PC-3 (cell line): ENCODE results near the gene RGS9BP. TPM values are rescaled to one million over a fixed set of nuclear protein-coding genes. Genes with fewer than 3 reads are reported as not detected.

Experiments used
- ATAC-seq: fragments of 200-7000 bp; cut with Tn5 transposase; 2 replicates; pipeline ENCODE4 v1.9.1; 2020; ENCODE audit warnings: mild to moderate bottlenecking, moderate library complexity
- BruUV-seq: library from RNA; stranded (reverse); fragments of 400-500 nt; replicated peaks from 2 replicates; lab custom pipeline; 2021; lab: Mats Ljungman, UMichigan
- CTCF ChIA-PET: fragments of 300-600 bp; sonication (Branson Sonifier 250); formaldehyde crosslinking; loops from one replicate; lab custom pipeline; 2022; ENCODE audit warnings: antibody characterized with exemption; lab: Charles Lee
- POLR2A ChIA-PET: fragments of 300-600 bp; sonication (Branson Sonifier 250); formaldehyde crosslinking; loops from one replicate; lab custom pipeline; 2022; ENCODE audit warnings: antibody characterized with exemption; ENCODE audit not compliant: unreplicated experiment; lab: Charles Lee
- DNase-seq: peaks from one replicate; pipeline ENCODE4 v3.0.0-alpha.2; 2015
- H2AFZ ChIP-seq: fragments of 300-600 bp; sonication (generic); 2 replicates; pipeline ENCODE4 v1.6.0; 2016; ENCODE audit warnings: antibody characterized with exemption, low read length
- H3F3A ChIP-seq: fragments of 300-600 bp; sonication (generic); one replicate; pipeline ENCODE4 v1.6.0; 2017; ENCODE audit warnings: antibody characterized with exemption, low read length, control low read depth, mild to moderate bottlenecking; ENCODE audit not compliant: unreplicated experiment
- H3K27ac ChIP-seq: fragments of 300-600 bp; sonication (generic); 2 replicates; pipeline ENCODE4 v1.5.1; 2016; ENCODE audit warnings: mild to moderate bottlenecking, low read length
- H3K27me3 ChIP-seq: fragments of 300-600 bp; sonication (generic); 2 replicates; pipeline ENCODE4 v1.6.1; 2016; ENCODE audit warnings: low read length, mixed read lengths
- H3K36me3 ChIP-seq: fragments of 300-600 bp; sonication (generic); 2 replicates; pipeline ENCODE4 v1.6.1; 2016; ENCODE audit warnings: low read depth, mixed run types, low read length, mixed read lengths
- H3K4me1 ChIP-seq: fragments of 300-600 bp; sonication (generic); 2 replicates; pipeline ENCODE4 v1.5.1; 2016; ENCODE audit warnings: low read length; ENCODE audit not compliant: insufficient read depth
- H3K4me2 ChIP-seq: fragments of 300-600 bp; sonication (generic); 2 replicates; pipeline ENCODE4 v1.6.0; 2016; ENCODE audit warnings: low read length
- H3K4me3 ChIP-seq: fragments of 300-600 bp; sonication (generic); 2 replicates; pipeline ENCODE4 v1.5.1; 2016; ENCODE audit warnings: mild to moderate bottlenecking, low read length, mixed read lengths
- H3K79me2 ChIP-seq: fragments of 300-600 bp; sonication (generic); 2 replicates; pipeline ENCODE4 v1.6.1; 2017; ENCODE audit warnings: low read length, mixed read lengths
- H3K9ac ChIP-seq: fragments of 300-600 bp; sonication (generic); 2 replicates; pipeline ENCODE4 v1.6.0; 2016; ENCODE audit warnings: mild to moderate bottlenecking, low read length
- H3K9me2 ChIP-seq: fragments of 300-600 bp; sonication (generic); replicated peaks from 2 replicates; pipeline ENCODE4 v1.6.1; 2016; ENCODE audit warnings: mixed run types, low read length, mixed read lengths
- H3K9me3 ChIP-seq: fragments of 300-600 bp; sonication (generic); 2 replicates; pipeline ENCODE4 v1.6.1; 2016; ENCODE audit warnings: low read length, mixed read lengths
- H4K20me1 ChIP-seq: fragments of 300-600 bp; sonication (generic); 2 replicates; pipeline ENCODE4 v1.6.1; 2016; ENCODE audit warnings: low read length, mixed read lengths
- EZH2 ChIP-seq: fragments of 300-600 bp; sonication (generic); IDR thresholded peaks from one replicate; pipeline ENCODE4 v1.6.1; 2017; ENCODE audit warnings: antibody characterized with exemption, mild to moderate bottlenecking, low read length; ENCODE audit not compliant: unreplicated experiment
- EZH2phosphoT487 ChIP-seq: fragments of 300-600 bp; sonication (generic); IDR thresholded peaks from 2 replicates; pipeline ENCODE4 v1.6.1; 2018; ENCODE audit warnings: mild to moderate bottlenecking, antibody characterized with exemption, low read length, borderline replicate concordance
- intact Hi-C: fragments of 100-400 bp; cut with micrococcal nuclease; formaldehyde crosslinking; loops from 2 replicates; pipeline ENCODE4 v1.9.0; 2023
- total RNA-seq: library from RNA; depleted of rRNA; stranded (reverse); fragments of >200 nt; gene quantifications from 2 replicates; pipeline ENCODE4 v1.2.3, GENCODE V29; 2014
- TF ChIP-seq, protein P1 (sequence below): fragments of 300-600 bp; sonication (generic); conservative IDR thresholded peaks from 2 replicates; pipeline ENCODE4 v1.5.1; 2017; ENCODE audit warnings: antibody characterized with exemption, low read depth, mild to moderate bottlenecking, low read length

Gene RGS9BP
- total RNA-seq, 1 experiment from 2014 or later: 1.6 TPM

DNA sequence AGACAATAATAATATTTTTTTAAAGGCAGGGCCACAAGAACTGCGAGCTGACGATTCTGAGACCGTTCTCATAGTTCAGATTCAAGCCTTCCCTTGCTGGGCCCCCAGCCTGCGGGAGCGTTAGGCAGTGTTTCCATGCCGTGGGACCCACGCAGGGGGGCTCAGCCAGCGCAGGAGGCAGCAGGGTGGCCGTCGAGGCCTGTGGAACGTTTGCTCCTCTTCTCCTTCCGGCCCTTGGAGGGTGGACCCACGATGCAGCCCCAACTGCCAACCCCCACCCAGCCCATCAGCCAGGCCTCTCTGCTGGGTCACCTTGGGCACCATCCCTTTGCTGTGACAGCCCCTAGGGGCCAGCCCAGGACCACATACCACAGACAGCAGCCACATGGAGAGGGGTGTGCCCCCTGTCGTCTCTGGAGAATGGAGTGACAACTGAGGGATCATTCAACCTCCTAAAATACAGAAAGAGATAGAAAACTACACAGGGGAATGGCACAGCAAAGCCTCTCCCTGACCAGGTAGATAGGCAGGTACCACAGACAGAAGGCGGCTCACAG is 47.9 kb upstream of the RGS9BP start:
- ChIA-PET CTCF (no interaction called here), POLR2A (no interaction called here)
- Histone ChIP-seq H3K4me2 (no peak overlapping the region), H3K4me3 (no peak overlapping the region), H3K27ac (no peak overlapping the region), H3K36me3 (no peaks in the 10 kb centered on the region), H2AFZ (no peak overlapping the region), H3K9ac (no peak overlapping the region), H3K27me3 (no peaks in the 10 kb centered on the region), H3K79me2 (no peaks in the 10 kb centered on the region), H4K20me1 (no peaks in the 10 kb centered on the region), H3K9me3 (no peaks in the 10 kb centered on the region), H3K4me1 (no peaks in the 10 kb centered on the region), H3F3A (no peaks in the 10 kb centered on the region), H3K9me2 (no peaks in the 10 kb centered on the region)
- intact Hi-C loops: no loop called here
- BruUV-seq: no TSS peak
- ATAC-seq (no peak), DNase-seq (no peak)
- TF ChIP-seq, protein P1, sequence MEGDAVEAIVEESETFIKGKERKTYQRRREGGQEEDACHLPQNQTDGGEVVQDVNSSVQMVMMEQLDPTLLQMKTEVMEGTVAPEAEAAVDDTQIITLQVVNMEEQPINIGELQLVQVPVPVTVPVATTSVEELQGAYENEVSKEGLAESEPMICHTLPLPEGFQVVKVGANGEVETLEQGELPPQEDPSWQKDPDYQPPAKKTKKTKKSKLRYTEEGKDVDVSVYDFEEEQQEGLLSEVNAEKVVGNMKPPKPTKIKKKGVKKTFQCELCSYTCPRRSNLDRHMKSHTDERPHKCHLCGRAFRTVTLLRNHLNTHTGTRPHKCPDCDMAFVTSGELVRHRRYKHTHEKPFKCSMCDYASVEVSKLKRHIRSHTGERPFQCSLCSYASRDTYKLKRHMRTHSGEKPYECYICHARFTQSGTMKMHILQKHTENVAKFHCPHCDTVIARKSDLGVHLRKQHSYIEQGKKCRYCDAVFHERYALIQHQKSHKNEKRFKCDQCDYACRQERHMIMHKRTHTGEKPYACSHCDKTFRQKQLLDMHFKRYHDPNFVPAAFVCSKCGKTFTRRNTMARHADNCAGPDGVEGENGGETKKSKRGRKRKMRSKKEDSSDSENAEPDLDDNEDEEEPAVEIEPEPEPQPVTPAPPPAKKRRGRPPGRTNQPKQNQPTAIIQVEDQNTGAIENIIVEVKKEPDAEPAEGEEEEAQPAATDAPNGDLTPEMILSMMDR: no peak
- TF ChIP-seq EZH2phosphoT487 (no peak), EZH2 (no peak)

DNA sequence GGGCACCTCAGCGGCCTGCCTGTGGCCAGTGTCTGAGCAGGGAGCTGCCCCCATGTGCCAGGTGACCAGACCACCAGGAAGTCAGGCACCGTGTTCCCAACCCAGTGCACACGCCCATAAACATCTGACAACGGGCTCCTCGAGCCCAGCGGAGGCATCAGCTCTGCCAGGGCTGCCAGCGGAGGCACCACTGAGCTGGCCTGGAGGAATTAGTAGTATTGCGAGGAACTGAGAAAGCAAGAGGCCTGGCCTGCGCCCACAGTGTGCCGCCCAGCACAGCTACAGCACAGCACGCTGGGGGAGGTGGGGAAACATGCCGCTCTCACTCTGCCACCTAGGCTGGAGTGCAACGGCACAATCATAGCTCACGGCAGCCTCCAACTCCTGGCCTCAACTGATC is 45.3 kb upstream of the RGS9BP start:
- Histone ChIP-seq H3K27me3 (no peaks in the 10 kb centered on the region), H3K9me2 (no peaks in the 10 kb centered on the region), H3K4me2 (no peak overlapping the region), H3K9ac (no peak overlapping the region), H4K20me1 (no peaks in the 10 kb centered on the region), H3K79me2 (no peaks in the 10 kb centered on the region), H3K27ac (no peak overlapping the region), H2AFZ (no peak overlapping the region), H3K36me3 (no peaks in the 10 kb centered on the region), H3F3A (no peaks in the 10 kb centered on the region), H3K9me3 (no peaks in the 10 kb centered on the region), H3K4me1 (no peaks in the 10 kb centered on the region), H3K4me3 (no peak overlapping the region)
- BruUV-seq: no TSS peak
- TF ChIP-seq EZH2: no peak
- TF ChIP-seq, protein P1: 0 out of 2 replicates have a peak, but pooled peaks have one; percentile 11
- no peak for TF ChIP-seq EZH2phosphoT487
- CTCF ChIA-PET: no interaction called here
- DNase-seq: no peak
- ATAC-seq: no peak
- intact Hi-C loops: no loop called here
- POLR2A ChIA-PET: no interaction called here

DNA sequence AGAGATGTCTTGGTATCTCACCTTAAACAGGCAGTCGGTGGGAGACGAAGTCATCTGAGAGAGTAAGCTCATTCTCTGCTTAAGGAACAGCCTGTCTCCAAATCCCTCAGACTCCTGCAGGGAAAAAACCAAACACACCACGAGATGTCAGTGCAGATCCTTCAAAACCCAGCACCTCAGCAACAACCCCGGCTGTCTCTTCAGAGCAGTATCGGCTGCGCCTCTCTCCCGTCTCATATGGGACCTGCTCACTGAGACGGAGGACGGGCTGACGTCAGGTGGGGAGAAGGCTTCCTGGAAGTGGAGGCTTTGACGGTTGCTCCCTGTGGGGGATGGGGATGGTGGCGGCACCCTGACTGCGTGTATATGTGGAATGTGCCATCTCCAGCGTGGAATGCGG is 44.3 kb upstream of the RGS9BP start:
- Histone ChIP-seq H3K4me2 (no peak overlapping the region), H3K9me3 (no peaks in the 10 kb centered on the region), H2AFZ (no peak overlapping the region), H4K20me1 (no peaks in the 10 kb centered on the region), H3K9ac (no peak overlapping the region), H3K27ac (no peak overlapping the region), H3K4me1 (no peaks in the 10 kb centered on the region), H3K36me3 (no peaks in the 10 kb centered on the region), H3F3A (no peaks in the 10 kb centered on the region), H3K4me3 (no peak overlapping the region), H3K27me3 (no peaks in the 10 kb centered on the region), H3K79me2 (no peaks in the 10 kb centered on the region), H3K9me2 (no peaks in the 10 kb centered on the region)
- DNase-seq (no peak), ATAC-seq (no peak)
- TF ChIP-seq EZH2 (no peak), EZH2phosphoT487 (no peak)
- TF ChIP-seq, protein P1: no peak
- POLR2A ChIA-PET: no interaction called here
- no TSS peak for BruUV-seq
- intact Hi-C loops: no loop called here
- CTCF ChIA-PET: no interaction called here
